ENCODE measurements around the gene PRDM7. TPM values are rescaled to one million over a fixed set of nuclear protein-coding genes. Genes with fewer than 3 reads are reported as not detected.

The PRDM7 gene
- total and polyA plus RNA-seq, 2 donors (not counting 1 experiment from before 2014, with no cell fraction given) = not detected

DNA sequence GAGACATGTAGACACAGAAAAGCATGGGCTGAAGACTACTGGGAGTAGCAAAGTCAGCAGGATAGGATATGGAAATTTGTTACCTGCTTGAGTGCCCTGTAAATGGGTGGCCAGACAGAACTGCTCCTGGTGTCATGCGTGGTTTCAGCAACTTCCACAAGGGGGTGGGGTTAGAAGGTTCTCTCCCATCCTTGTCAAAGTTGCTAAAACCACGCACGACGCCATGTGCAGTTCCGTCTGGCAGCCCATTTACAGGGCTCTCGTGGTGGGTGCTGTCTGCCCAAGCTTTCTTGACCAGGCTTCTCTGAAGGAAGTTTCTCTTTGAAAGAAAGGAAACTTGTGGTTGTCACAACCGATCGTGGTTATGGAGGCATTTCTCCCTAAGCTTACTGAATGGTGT lies 51.0 kb downstream of the PRDM7 start:
- Histone ChIP-seq H3K4me2 (replicated peaks; ENCODE audit: low read depth, low read length, poor library complexity, severe bottlenecking) (peak overlapping the region; percentile 20), H4K20me1 (ENCODE audit: control insufficient read depth, insufficient read depth, low read length, poor library complexity, severe bottlenecking) (no peaks in the 10 kb centered on the region), H3K36me3 (replicated peaks in 1 of 2; ENCODE audit: control extremely low read depth in 1 of 2, control insufficient read depth in 1 of 2, extremely low read depth in 1 of 2, insufficient read depth in 2 of 2, low read length in 1 of 2) (no peaks in the 10 kb centered on the region), H3K79me2 (ENCODE audit: control insufficient read depth, insufficient read depth, low read length) (no peaks in the 10 kb centered on the region), H3K27ac (ENCODE audit: low read length in 2 of 2) (no peak overlapping the region), H2AFZ (ENCODE audit: insufficient read depth, low read depth, low read length, poor library complexity, severe bottlenecking) (no peak overlapping the region), H3K9me3 (ENCODE audit: control extremely low read depth in 1 of 3, control insufficient read depth in 2 of 3, insufficient read depth in 1 of 3, low read length in 2 of 3) (peaks cover 0 to 5% (median 0%) of the 10 kb centered on the region in 3 donors), H3K4me3 (ENCODE audit: control extremely low read depth in 1 of 5, extremely low read depth in 1 of 5, insufficient read depth in 1 of 5, low read depth in 2 of 5, low read length in 4 of 5) (no peak overlapping the region), H3K4me1 (ENCODE audit: control insufficient read depth in 2 of 2, insufficient read depth in 2 of 2, low read length in 2 of 2) (peaks cover 19 to 27% of the 10 kb centered on the region in 2 donors), H3K9ac (ENCODE audit: low read length) (no peak overlapping the region), H3K27me3 (replicated peaks in 1 of 4; ENCODE audit: control extremely low read depth in 1 of 4, control insufficient read depth in 3 of 4, insufficient read depth in 4 of 4, low read length in 3 of 4) (peaks cover 0 to 9% (median 3%) of the 10 kb centered on the region in 4 experiments)
- Mint-ChIP-seq H3K9me3 (ENCODE audit: insufficient read depth) (no peaks in the 10 kb centered on the region), H3K4me1 (peaks cover 17% of the 10 kb centered on the region), H3K27me3 (peaks cover 5% of the 10 kb centered on the region), H3K4me3 (no peak overlapping the region), H3K27ac (no peak overlapping the region)
- WGBS (ENCODE audit: insufficient coverage) = 0% methylated on average over 6 of the region's 8 CpGs
- ChIA-PET POLR2A (interaction anchor here (0.6 kb wide), 1 partner anchor 230 kb away, joined by 4 read pairs; no protein-coding TSS in a partner anchor), CTCF (no interaction called here)
- no peak for ATAC-seq (ENCODE audit: low read depth)
- TF ChIP-seq EZH2 (IDR thresholded peaks at IDR 0.05; ENCODE audit: borderline replicate concordance, insufficient read depth, low read depth, low read length, poor library complexity, severe bottlenecking) (no peak), CTCF (IDR thresholded peaks at IDR 0.05) (no peak)
- DNase-seq = peak; percentile 40
- intact Hi-C loops (cut with micrococcal nuclease) = no loop called here

GRCh38 chr16:90023078-90023447 lies 54.1 kb downstream of the PRDM7 start:
- Mint-ChIP-seq H3K4me1 (peaks cover 29% of the 10 kb centered on the region), H3K27ac (no peak overlapping the region), H3K27me3 (peaks cover 9% of the 10 kb centered on the region), H3K4me3 (peak overlapping the region; percentile 44), H3K9me3 (ENCODE audit: insufficient read depth) (no peaks in the 10 kb centered on the region)
- peak overlapping the region; percentile 82 for H3K4me2 ChIP-seq (replicated peaks; ENCODE audit: low read depth, low read length, poor library complexity, severe bottlenecking)
- H2AFZ ChIP-seq (ENCODE audit: insufficient read depth, low read depth, low read length, poor library complexity, severe bottlenecking) = peak overlapping the region; percentile 76
- no peaks in the 10 kb centered on the region for H3K36me3 ChIP-seq (replicated peaks in 1 of 2; ENCODE audit: control extremely low read depth in 1 of 2, control insufficient read depth in 1 of 2, extremely low read depth in 1 of 2, insufficient read depth in 2 of 2, low read length in 1 of 2)
- H3K79me2 ChIP-seq (ENCODE audit: control insufficient read depth, insufficient read depth, low read length) = peaks cover 6% of the 10 kb centered on the region
- TF ChIP-seq EZH2 (IDR thresholded peaks at IDR 0.05; ENCODE audit: borderline replicate concordance, insufficient read depth, low read depth, low read length, poor library complexity, severe bottlenecking) (no peak), CTCF (IDR thresholded peaks at IDR 0.05) (no peak)
- CTCF ChIA-PET = no interaction called here
- intact Hi-C loops (cut with micrococcal nuclease) = no loop called here
- peak overlapping the region in 2 of 5 experiments; percentile 42 to 50 for H3K4me3 ChIP-seq (ENCODE audit: control extremely low read depth in 1 of 5, extremely low read depth in 1 of 5, insufficient read depth in 1 of 5, low read depth in 2 of 5, low read length in 4 of 5)
- ATAC-seq (ENCODE audit: low read depth) = no peak
- DNase-seq = no peak
- peak overlapping the region in 1 of 2 donors; percentile 46 for H3K27ac ChIP-seq (ENCODE audit: low read length in 2 of 2)
- WGBS (ENCODE audit: insufficient coverage) = 72% methylated on average over 6 of the region's 7 CpGs
- POLR2A ChIA-PET = no interaction called here
- H3K27me3 ChIP-seq (replicated peaks in 1 of 4; ENCODE audit: control extremely low read depth in 1 of 4, control insufficient read depth in 3 of 4, insufficient read depth in 4 of 4, low read length in 3 of 4) = peaks cover 0 to 21% (median 6%) of the 10 kb centered on the region in 4 experiments
- no peaks in the 10 kb centered on the region for H4K20me1 ChIP-seq (ENCODE audit: control insufficient read depth, insufficient read depth, low read length, poor library complexity, severe bottlenecking)
- H3K9me3 ChIP-seq (ENCODE audit: control extremely low read depth in 1 of 3, control insufficient read depth in 2 of 3, insufficient read depth in 1 of 3, low read length in 2 of 3) = peaks cover 0 to 5% (median 0%) of the 10 kb centered on the region in 3 donors
- peaks cover 33 to 47% of the 10 kb centered on the region in 2 donors for H3K4me1 ChIP-seq (ENCODE audit: control insufficient read depth in 2 of 2, insufficient read depth in 2 of 2, low read length in 2 of 2)
- H3K9ac ChIP-seq (ENCODE audit: low read length) = peak overlapping the region; percentile 55

Data from B cell (primary cell).